Measurements from ENCODE around the gene ELL2. TPM values are rescaled to one million over a fixed set of nuclear protein-coding genes. Genes with fewer than 3 reads are reported as not detected.

Gene ELL2
- total and polyA plus RNA-seq, 2 donors (not counting 1 experiment from before 2014, with no cell fraction given): 7.2 to 27.0 TPM

DNA sequence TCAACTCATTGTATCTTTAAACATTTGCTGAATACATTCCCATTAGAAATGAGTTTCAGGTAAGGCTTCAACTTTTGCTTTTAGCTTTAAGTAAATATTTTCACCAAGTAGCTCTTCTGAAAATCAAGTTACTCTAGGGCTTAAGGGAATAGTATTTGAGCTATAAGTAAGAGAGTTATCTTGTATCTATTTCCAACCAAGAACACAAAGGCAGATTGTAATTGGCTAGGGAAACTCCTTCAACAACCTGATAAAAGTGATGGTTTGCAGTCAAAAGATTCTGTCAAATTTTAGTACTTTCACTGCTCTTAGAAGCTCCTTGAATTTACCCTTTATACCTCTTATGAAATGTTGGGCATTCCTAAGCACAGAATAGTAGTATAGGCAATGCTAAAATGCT, 13.0 kb downstream of the ELL2 start:
- H3K27me3 Mint-ChIP-seq: no peaks in the 10 kb centered on the region
- no peaks in the 10 kb centered on the region for H3K27me3 ChIP-seq (replicated peaks in 1 of 4; ENCODE audit: control extremely low read depth in 1 of 4, control insufficient read depth in 3 of 4, insufficient read depth in 4 of 4, low read length in 3 of 4)
- H3K4me3 ChIP-seq (ENCODE audit: control extremely low read depth in 1 of 5, extremely low read depth in 1 of 5, insufficient read depth in 1 of 5, low read depth in 2 of 5, low read length in 4 of 5): no peak overlapping the region
- no peaks in the 10 kb centered on the region for H3K9me3 Mint-ChIP-seq (ENCODE audit: insufficient read depth)
- H3K9me3 ChIP-seq (ENCODE audit: control extremely low read depth in 1 of 3, control insufficient read depth in 2 of 3, insufficient read depth in 1 of 3, low read length in 2 of 3): peaks cover 0 to 4% (median 0%) of the 10 kb centered on the region in 3 donors
- no peak for ATAC-seq (ENCODE audit: low read depth)
- H3K4me1 Mint-ChIP-seq: peaks cover 28% of the 10 kb centered on the region
- no peak overlapping the region for H3K4me2 ChIP-seq (replicated peaks; ENCODE audit: low read depth, low read length, poor library complexity, severe bottlenecking)
- intact Hi-C loops (cut with micrococcal nuclease): no loop called here
- no peak overlapping the region for H3K27ac ChIP-seq (ENCODE audit: low read length in 2 of 2)
- H3K79me2 ChIP-seq (ENCODE audit: control insufficient read depth, insufficient read depth, low read length): peaks cover 55% of the 10 kb centered on the region
- H4K20me1 ChIP-seq (ENCODE audit: control insufficient read depth, insufficient read depth, low read length, poor library complexity, severe bottlenecking): peaks cover 38% of the 10 kb centered on the region
- H2AFZ ChIP-seq (ENCODE audit: insufficient read depth, low read depth, low read length, poor library complexity, severe bottlenecking): no peak overlapping the region
- no peak overlapping the region for H3K4me3 Mint-ChIP-seq
- no peak overlapping the region for H3K27ac Mint-ChIP-seq
- CTCF ChIA-PET: interaction anchor here (0.7 kb wide), 1 partner anchor 13 kb away, joined by 4 read pairs; no protein-coding TSS in a partner anchor
- POLR2A ChIA-PET: no interaction called here
- TF ChIP-seq, protein P1, sequence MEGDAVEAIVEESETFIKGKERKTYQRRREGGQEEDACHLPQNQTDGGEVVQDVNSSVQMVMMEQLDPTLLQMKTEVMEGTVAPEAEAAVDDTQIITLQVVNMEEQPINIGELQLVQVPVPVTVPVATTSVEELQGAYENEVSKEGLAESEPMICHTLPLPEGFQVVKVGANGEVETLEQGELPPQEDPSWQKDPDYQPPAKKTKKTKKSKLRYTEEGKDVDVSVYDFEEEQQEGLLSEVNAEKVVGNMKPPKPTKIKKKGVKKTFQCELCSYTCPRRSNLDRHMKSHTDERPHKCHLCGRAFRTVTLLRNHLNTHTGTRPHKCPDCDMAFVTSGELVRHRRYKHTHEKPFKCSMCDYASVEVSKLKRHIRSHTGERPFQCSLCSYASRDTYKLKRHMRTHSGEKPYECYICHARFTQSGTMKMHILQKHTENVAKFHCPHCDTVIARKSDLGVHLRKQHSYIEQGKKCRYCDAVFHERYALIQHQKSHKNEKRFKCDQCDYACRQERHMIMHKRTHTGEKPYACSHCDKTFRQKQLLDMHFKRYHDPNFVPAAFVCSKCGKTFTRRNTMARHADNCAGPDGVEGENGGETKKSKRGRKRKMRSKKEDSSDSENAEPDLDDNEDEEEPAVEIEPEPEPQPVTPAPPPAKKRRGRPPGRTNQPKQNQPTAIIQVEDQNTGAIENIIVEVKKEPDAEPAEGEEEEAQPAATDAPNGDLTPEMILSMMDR (IDR thresholded peaks at IDR 0.05): no peak
- no peak for TF ChIP-seq EZH2 (IDR thresholded peaks at IDR 0.05; ENCODE audit: borderline replicate concordance, insufficient read depth, low read depth, low read length, poor library complexity, severe bottlenecking)
- DNase-seq: no peak
- H3K36me3 ChIP-seq (replicated peaks in 1 of 2; ENCODE audit: control extremely low read depth in 1 of 2, control insufficient read depth in 1 of 2, extremely low read depth in 1 of 2, insufficient read depth in 2 of 2, low read length in 1 of 2): no peaks in the 10 kb centered on the region
- H3K4me1 ChIP-seq (ENCODE audit: control insufficient read depth in 2 of 2, insufficient read depth in 2 of 2, low read length in 2 of 2): no peaks in the 10 kb centered on the region
- H3K9ac ChIP-seq (ENCODE audit: low read length): no peak overlapping the region

DNA sequence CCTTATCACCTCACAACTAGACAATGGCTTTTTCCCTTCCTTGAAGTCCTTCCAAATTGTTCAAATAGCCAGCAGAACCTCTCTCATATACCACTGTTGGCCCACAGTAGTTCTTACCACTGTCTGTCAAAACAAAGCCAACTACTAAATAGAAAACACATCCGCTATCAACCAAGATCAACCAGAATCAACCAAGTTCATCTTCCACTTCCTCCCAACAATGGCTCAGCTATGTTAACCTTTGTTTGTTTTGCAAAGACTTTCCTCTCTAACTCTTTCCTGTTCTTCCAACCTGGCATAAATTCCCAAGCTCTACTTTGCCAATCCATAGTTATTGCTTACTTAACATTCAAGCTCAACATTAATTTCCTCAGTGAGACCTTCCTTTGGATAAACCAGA, 15.2 kb downstream of the ELL2 start:
- peaks cover 36% of the 10 kb centered on the region for H3K79me2 ChIP-seq (ENCODE audit: control insufficient read depth, insufficient read depth, low read length)
- Mint-ChIP-seq H3K9me3 (ENCODE audit: insufficient read depth) (no peaks in the 10 kb centered on the region), H3K27ac (no peak overlapping the region), H3K4me3 (no peak overlapping the region), H3K27me3 (no peaks in the 10 kb centered on the region), H3K4me1 (peaks cover 21% of the 10 kb centered on the region)
- ATAC-seq (ENCODE audit: low read depth): no peak
- ChIA-PET CTCF (no interaction called here), POLR2A (interaction anchor here (0.6 kb wide), 1 partner anchor 990 kb away, joined by 5 read pairs; no protein-coding TSS in a partner anchor)
- H4K20me1 ChIP-seq (ENCODE audit: control insufficient read depth, insufficient read depth, low read length, poor library complexity, severe bottlenecking): peaks cover 38% of the 10 kb centered on the region
- no peak for DNase-seq
- H3K36me3 ChIP-seq (replicated peaks in 1 of 2; ENCODE audit: control extremely low read depth in 1 of 2, control insufficient read depth in 1 of 2, extremely low read depth in 1 of 2, insufficient read depth in 2 of 2, low read length in 1 of 2): no peaks in the 10 kb centered on the region
- intact Hi-C loops (cut with micrococcal nuclease): no loop called here
- 100% methylated on average over 1 of the region's 1 CpG for WGBS (ENCODE audit: insufficient coverage)
- no peak overlapping the region for H3K27ac ChIP-seq (ENCODE audit: low read length in 2 of 2)
- H3K9ac ChIP-seq (ENCODE audit: low read length): no peak overlapping the region
- no peak overlapping the region for H3K4me3 ChIP-seq (ENCODE audit: control extremely low read depth in 1 of 5, extremely low read depth in 1 of 5, insufficient read depth in 1 of 5, low read depth in 2 of 5, low read length in 4 of 5)
- TF ChIP-seq EZH2 (IDR thresholded peaks at IDR 0.05; ENCODE audit: borderline replicate concordance, insufficient read depth, low read depth, low read length, poor library complexity, severe bottlenecking): no peak
- TF ChIP-seq, protein P1 (IDR thresholded peaks at IDR 0.05): no peak
- H2AFZ ChIP-seq (ENCODE audit: insufficient read depth, low read depth, low read length, poor library complexity, severe bottlenecking): no peak overlapping the region
- H3K27me3 ChIP-seq (replicated peaks in 1 of 4; ENCODE audit: control extremely low read depth in 1 of 4, control insufficient read depth in 3 of 4, insufficient read depth in 4 of 4, low read length in 3 of 4): no peaks in the 10 kb centered on the region
- H3K9me3 ChIP-seq (ENCODE audit: control extremely low read depth in 1 of 3, control insufficient read depth in 2 of 3, insufficient read depth in 1 of 3, low read length in 2 of 3): peaks cover 0 to 4% (median 0%) of the 10 kb centered on the region in 3 donors
- H3K4me1 ChIP-seq (ENCODE audit: control insufficient read depth in 2 of 2, insufficient read depth in 2 of 2, low read length in 2 of 2): no peaks in the 10 kb centered on the region
- H3K4me2 ChIP-seq (replicated peaks; ENCODE audit: low read depth, low read length, poor library complexity, severe bottlenecking): no peak overlapping the region
